ENCODE data around the gene MUCL1.

The MUCL1 gene

DNA sequence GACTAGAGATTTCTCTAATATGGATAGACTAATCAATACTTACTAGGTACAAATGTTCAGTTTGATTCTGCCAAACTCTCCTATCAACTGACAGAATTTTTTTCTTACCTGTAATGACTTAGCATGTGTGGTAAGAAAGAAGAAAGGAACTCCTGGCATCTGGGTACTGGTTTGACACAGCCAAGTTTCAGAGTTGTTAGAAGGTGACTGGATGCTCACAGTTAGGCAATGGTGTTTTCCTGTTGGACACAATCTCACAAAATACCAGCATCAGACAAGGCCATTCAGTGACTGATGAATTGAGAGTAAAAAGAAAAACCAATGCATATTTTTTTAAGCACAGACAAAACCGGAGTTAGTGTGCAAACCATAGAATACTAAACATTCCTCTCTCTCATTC, 4.2 kb downstream of the MUCL1 start (continued):
- TF ChIP-seq, protein P1, sequence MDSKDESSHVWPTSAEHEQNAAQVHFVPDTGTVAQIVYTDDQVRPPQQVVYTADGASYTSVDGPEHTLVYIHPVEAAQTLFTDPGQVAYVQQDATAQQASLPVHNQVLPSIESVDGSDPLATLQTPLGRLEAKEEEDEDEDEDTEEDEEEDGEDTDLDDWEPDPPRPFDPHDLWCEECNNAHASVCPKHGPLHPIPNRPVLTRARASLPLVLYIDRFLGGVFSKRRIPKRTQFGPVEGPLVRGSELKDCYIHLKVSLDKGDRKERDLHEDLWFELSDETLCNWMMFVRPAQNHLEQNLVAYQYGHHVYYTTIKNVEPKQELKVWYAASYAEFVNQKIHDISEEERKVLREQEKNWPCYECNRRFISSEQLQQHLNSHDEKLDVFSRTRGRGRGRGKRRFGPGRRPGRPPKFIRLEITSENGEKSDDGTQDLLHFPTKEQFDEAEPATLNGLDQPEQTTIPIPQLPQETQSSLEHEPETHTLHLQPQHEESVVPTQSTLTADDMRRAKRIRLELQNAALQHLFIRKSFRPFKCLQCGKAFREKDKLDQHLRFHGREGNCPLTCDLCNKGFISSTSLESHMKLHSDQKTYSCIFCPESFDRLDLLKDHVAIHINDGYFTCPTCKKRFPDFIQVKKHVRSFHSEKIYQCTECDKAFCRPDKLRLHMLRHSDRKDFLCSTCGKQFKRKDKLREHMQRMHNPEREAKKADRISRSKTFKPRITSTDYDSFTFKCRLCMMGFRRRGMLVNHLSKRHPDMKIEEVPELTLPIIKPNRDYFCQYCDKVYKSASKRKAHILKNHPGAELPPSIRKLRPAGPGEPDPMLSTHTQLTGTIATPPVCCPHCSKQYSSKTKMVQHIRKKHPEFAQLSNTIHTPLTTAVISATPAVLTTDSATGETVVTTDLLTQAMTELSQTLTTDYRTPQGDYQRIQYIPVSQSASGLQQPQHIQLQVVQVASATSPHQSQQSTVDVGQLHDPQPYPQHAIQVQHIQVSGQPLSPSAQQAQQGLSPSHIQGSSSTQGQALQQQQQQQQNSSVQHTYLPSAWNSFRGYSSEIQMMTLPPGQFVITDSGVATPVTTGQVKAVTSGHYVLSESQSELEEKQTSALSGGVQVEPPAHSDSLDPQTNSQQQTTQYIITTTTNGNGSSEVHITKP (tag by site-specific recombination; IDR thresholded peaks at IDR 0.05): no peak
- TF ChIP-seq ZNF391 (tag by site-specific recombination; IDR thresholded peaks at IDR 0.05; ENCODE audit: borderline replicate concordance, low read depth) (no peak), ZNF629 (tag by site-specific recombination; IDR thresholded peaks at IDR 0.05) (no peak), ZNF169 (tag by site-specific recombination; IDR thresholded peaks at IDR 0.05) (no peak), ZNF16 (tag by site-specific recombination; IDR thresholded peaks at IDR 0.05; ENCODE audit: low read depth) (no peak)

DNA sequence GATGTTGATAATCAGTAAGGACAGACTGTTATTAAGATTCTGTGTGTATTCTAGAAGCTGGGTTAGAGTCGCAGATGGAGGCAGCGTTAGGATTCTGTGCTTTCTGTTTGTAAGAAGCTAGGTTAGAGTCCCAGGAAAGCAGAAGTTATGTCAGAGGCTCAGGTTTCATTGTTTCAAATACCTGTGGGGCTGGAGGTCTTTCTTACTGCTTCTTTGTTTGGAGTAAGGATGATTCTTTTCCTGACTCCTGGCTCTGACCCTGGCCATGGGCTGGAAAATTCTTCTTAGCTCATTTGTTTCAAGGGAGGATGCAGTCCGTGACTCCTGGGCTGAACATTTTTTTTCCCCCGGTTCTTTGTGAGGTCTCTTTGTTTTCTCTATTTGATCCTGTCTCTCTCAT, 5.2 kb downstream of the MUCL1 start:
- ChIA-PET CTCF (interaction anchor here (0.6 kb wide), 1 partner anchor 34 kb away, joined by 5 read pairs; no protein-coding TSS in a partner anchor), POLR2A (no interaction called here)
- Histone ChIP-seq H3K4me3 (ENCODE audit: low read depth, low read length) (no peak overlapping the region), H3K27ac (ENCODE audit: extremely low read depth, low read depth, low read length) (no peak overlapping the region), H3K36me3 (ENCODE audit: control insufficient read depth in 2 of 2, insufficient read depth in 1 of 2, low read length in 2 of 2) (no peaks in the 10 kb centered on the region), H3K9me3 (ENCODE audit: control insufficient read depth, insufficient read depth, low read depth, low read length) (no peaks in the 10 kb centered on the region), H3K4me1 (ENCODE audit: control insufficient read depth, insufficient read depth, low read length) (no peaks in the 10 kb centered on the region)
- TF ChIP-seq, protein P2, sequence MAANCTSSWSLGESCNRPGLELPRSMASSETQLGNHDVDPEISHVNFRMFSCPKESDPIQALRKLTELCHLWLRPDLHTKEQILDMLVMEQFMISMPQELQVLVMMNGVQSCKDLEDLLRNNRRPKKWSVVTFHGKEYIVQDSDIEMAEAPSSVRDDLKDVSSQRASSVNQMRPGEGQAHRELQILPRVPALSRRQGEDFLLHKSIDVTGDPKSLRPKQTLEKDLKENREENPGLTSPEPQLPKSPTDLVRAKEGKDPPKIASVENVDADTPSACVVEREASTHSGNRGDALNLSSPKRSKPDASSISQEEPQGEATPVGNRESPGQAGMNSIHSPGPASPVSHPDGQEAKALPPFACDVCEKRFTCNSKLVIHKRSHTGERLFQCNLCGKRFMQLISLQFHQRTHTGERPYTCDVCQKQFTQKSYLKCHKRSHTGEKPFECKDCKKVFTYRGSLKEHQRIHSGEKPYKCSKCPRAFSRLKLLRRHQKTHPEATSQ (tag by site-specific recombination; IDR thresholded peaks at IDR 0.05): no peak
- TF ChIP-seq ZNF707 (tag by site-specific recombination; IDR thresholded peaks at IDR 0.05) (no peak), ZSCAN23 (tag by site-specific recombination; IDR thresholded peaks at IDR 0.05) (no peak), ZFHX2 (tag by site-specific recombination; conservative IDR thresholded peaks at IDR 0.05) (no peak), ZNF114 (tag by site-specific recombination; IDR thresholded peaks at IDR 0.05) (no peak), IKZF3 (tag by site-specific recombination; IDR thresholded peaks at IDR 0.05) (no peak), ZNF654 (tag by site-specific recombination; IDR thresholded peaks at IDR 0.05; ENCODE audit: low read depth) (no peak), ZIC2 (tag by site-specific recombination; IDR thresholded peaks at IDR 0.05) (no peak), OVOL3 (tag by site-specific recombination; IDR thresholded peaks at IDR 0.05) (no peak), ZNF560 (tag by site-specific recombination; IDR thresholded peaks at IDR 0.05; ENCODE audit: borderline replicate concordance) (no peak), ZNF239 (tag by site-specific recombination; IDR thresholded peaks at IDR 0.05) (no peak)
- TF ChIP-seq, protein P3, sequence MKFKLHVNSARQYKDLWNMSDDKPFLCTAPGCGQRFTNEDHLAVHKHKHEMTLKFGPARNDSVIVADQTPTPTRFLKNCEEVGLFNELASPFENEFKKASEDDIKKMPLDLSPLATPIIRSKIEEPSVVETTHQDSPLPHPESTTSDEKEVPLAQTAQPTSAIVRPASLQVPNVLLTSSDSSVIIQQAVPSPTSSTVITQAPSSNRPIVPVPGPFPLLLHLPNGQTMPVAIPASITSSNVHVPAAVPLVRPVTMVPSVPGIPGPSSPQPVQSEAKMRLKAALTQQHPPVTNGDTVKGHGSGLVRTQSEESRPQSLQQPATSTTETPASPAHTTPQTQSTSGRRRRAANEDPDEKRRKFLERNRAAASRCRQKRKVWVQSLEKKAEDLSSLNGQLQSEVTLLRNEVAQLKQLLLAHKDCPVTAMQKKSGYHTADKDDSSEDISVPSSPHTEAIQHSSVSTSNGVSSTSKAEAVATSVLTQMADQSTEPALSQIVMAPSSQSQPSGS (tag by site-specific recombination; IDR thresholded peaks at IDR 0.05; ENCODE audit: low read depth): no peak
- TF ChIP-seq, protein P4, sequence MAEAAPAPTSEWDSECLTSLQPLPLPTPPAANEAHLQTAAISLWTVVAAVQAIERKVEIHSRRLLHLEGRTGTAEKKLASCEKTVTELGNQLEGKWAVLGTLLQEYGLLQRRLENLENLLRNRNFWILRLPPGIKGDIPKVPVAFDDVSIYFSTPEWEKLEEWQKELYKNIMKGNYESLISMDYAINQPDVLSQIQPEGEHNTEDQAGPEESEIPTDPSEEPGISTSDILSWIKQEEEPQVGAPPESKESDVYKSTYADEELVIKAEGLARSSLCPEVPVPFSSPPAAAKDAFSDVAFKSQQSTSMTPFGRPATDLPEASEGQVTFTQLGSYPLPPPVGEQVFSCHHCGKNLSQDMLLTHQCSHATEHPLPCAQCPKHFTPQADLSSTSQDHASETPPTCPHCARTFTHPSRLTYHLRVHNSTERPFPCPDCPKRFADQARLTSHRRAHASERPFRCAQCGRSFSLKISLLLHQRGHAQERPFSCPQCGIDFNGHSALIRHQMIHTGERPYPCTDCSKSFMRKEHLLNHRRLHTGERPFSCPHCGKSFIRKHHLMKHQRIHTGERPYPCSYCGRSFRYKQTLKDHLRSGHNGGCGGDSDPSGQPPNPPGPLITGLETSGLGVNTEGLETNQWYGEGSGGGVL (tag by site-specific recombination; IDR thresholded peaks at IDR 0.05): no peak
